Measurements from ENCODE around the gene NKRF.
"Not testable (repeated sequence)": the region's sequence is repeated elsewhere in the genome, so short reads cannot be mapped to it uniquely, and the experiment has no call there.

The NKRF gene

DNA sequence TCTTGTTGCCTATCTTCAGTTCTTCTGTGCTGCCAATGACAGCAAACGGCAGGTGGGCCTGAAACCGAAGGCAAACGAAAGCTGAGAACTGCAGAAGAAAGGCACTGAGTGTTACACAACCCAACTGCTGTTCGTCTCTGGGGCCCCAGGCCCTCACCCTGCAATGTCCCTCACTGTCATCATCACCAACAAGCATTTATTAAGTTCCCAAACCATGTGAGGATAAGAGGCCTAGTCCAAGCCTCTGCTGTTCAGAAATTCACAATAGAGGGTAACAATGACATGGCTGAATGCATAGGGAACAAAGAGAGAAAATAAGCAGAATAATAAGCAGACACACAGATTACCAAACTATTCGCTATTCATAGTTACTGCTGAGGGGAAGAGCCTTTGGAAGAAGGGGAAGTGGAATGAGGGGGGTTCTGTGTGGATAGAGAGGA lies 34.5 kb upstream of the NKRF start (continued):
- TF ChIP-seq BCL11A (tag by site-specific recombination; IDR thresholded peaks at IDR 0.05; ENCODE audit: low read depth) (no peak), ZNF529 (tag by site-specific recombination; IDR thresholded peaks at IDR 0.05; ENCODE audit: insufficient replicate concordance) (no peak), ZNF571 (tag by site-specific recombination; IDR thresholded peaks at IDR 0.05) (no peak)
- TF ChIP-seq, protein P1, sequence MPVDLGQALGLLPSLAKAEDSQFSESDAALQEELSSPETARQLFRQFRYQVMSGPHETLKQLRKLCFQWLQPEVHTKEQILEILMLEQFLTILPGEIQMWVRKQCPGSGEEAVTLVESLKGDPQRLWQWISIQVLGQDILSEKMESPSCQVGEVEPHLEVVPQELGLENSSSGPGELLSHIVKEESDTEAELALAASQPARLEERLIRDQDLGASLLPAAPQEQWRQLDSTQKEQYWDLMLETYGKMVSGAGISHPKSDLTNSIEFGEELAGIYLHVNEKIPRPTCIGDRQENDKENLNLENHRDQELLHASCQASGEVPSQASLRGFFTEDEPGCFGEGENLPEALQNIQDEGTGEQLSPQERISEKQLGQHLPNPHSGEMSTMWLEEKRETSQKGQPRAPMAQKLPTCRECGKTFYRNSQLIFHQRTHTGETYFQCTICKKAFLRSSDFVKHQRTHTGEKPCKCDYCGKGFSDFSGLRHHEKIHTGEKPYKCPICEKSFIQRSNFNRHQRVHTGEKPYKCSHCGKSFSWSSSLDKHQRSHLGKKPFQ (tag by site-specific recombination; IDR thresholded peaks at IDR 0.05) = no peak
- TF ChIP-seq, protein P2, sequence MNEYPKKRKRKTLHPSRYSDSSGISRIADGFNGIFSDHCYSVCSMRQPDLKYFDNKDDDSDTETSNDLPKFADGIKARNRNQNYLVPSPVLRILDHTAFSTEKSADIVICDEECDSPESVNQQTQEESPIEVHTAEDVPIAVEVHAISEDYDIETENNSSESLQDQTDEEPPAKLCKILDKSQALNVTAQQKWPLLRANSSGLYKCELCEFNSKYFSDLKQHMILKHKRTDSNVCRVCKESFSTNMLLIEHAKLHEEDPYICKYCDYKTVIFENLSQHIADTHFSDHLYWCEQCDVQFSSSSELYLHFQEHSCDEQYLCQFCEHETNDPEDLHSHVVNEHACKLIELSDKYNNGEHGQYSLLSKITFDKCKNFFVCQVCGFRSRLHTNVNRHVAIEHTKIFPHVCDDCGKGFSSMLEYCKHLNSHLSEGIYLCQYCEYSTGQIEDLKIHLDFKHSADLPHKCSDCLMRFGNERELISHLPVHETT (tag by site-specific recombination; IDR thresholded peaks at IDR 0.05) = no peak

DNA sequence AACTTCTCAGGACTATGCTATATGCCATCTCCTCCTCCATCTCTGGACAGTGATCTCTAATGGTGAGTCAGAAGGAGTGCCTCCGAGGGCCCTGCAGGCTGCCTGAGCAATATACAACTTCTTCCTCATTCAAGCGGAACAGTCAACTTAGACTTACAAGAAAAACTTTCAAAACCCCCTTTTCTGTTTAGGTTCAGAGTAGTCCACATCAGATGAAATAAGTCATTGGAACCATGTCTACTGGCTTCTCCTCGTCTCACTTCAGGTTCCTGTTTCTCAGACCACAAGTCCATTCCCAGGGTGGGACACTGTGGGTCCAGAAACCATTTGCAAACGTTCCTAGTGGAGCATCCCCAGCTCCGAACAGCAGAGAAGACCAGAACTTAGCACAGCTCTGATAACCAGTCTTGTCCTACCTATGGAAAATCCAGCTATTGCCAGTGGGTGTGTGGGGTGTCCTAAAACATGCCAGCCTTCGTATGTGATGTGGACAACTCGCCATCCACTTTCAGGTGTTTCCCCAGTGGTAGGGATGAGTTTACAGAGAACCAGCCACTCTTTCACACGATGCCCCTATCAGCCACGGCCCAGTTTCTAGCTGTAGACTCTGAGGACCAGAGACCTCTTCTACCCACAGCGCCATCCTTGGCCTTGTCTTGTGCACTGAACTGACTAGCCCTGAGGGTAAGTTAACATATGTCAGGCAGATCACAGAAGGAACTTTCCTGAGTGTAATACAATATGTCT lies 32.7 kb upstream of the NKRF start:
- Histone ChIP-seq H3K36me3 (ENCODE audit: control insufficient read depth in 2 of 2, insufficient read depth in 1 of 2, low read length in 2 of 2) (peaks cover 0 to 55% of the 10 kb centered on the region in 2 experiments; a peak in 1 of 3 replicates), H3K4me3 (ENCODE audit: low read depth, low read length) (no peak overlapping the region), H3K4me1 (ENCODE audit: control insufficient read depth, insufficient read depth, low read length) (no peaks in the 10 kb centered on the region), H3K27ac (ENCODE audit: extremely low read depth, low read depth, low read length) (no peak overlapping the region), H3K9me3 (ENCODE audit: control insufficient read depth, insufficient read depth, low read depth, low read length) (no peaks in the 10 kb centered on the region)
- ChIA-PET CTCF (interaction anchor here (0.7 kb wide), 1 partner anchor 568 kb away, joined by 5 read pairs; no protein-coding TSS in a partner anchor), POLR2A (no interaction called here)
- TF ChIP-seq HOXA7 (CRISPR knock-in tag; IDR thresholded peaks at IDR 0.05; ENCODE audit: borderline replicate concordance) (no peak), GFI1B (tag by site-specific recombination; IDR thresholded peaks at IDR 0.05) (no peak)

GRCh38 chrX:119637421-119637820 lies 31.2 kb upstream of the NKRF start:
- H3K9me3 ChIP-seq (ENCODE audit: control insufficient read depth, insufficient read depth, low read depth, low read length); POLR2A ChIA-PET; CTCF ChIA-PET; H3K27ac ChIP-seq (ENCODE audit: extremely low read depth, low read depth, low read length); H3K4me1 ChIP-seq (ENCODE audit: control insufficient read depth, insufficient read depth, low read length); H3K4me3 ChIP-seq (ENCODE audit: low read depth, low read length): not testable (repeated sequence)
- peaks cover 7 to 68% of the 10 kb centered on the region in 2 experiments; a peak in 2 of 3 replicates for H3K36me3 ChIP-seq (ENCODE audit: control insufficient read depth in 2 of 2, insufficient read depth in 1 of 2, low read length in 2 of 2)
- TF ChIP-seq ZNF366 (tag by site-specific recombination; conservative IDR thresholded peaks at IDR 0.05) = peak; percentile 99
- peak; percentile 90 for TF ChIP-seq ZBTB17 (tag by site-specific recombination; IDR thresholded peaks at IDR 0.05)

DNA sequence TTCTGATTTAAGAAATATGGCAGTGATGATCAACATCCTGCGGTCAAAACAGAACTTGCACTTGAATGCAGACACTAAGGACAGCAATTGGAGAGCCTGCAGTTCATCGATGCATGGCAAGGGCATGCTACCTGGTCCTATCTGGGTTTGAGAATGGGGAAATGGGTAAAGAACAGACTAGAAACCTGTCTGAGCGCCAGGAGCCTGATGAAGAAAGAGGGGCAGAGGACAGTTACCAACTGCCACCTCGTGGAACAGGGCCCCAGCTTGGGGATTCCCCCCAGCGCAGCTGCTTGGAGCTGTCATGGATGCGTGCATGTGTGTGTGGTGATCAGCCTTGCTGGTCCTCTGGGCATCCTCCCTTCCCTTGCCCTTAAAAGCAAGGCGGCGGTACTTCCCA lies 30.2 kb upstream of the NKRF start:
- TF ChIP-seq ZNF768 (tag by site-specific recombination; IDR thresholded peaks at IDR 0.05) (no peak), ZNF302 (tag by site-specific recombination; IDR thresholded peaks at IDR 0.05; ENCODE audit: low read depth) (no peak), REST (tag by site-specific recombination; IDR thresholded peaks at IDR 0.05) (no peak), ZNF133 (tag by site-specific recombination; IDR thresholded peaks at IDR 0.05) (no peak), ZNF529 (tag by site-specific recombination; IDR thresholded peaks at IDR 0.05; ENCODE audit: insufficient replicate concordance) (no peak)
- TF ChIP-seq, protein P3, sequence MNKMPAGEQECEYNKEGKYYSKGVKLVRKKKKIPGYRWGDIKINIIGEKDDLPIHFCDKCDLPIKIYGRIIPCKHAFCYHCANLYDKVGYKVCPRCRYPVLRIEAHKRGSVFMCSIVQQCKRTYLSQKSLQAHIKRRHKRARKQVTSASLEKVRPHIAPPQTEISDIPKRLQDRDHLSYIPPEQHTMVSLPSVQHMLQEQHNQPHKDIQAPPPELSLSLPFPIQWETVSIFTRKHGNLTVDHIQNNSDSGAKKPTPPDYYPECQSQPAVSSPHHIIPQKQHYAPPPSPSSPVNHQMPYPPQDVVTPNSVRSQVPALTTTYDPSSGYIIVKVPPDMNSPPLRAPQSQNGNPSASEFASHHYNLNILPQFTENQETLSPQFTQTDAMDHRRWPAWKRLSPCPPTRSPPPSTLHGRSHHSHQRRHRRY (tag by site-specific recombination; IDR thresholded peaks at IDR 0.05) = no peak
- Histone ChIP-seq H3K36me3 (ENCODE audit: control insufficient read depth in 2 of 2, insufficient read depth in 1 of 2, low read length in 2 of 2) (peaks cover 7 to 68% of the 10 kb centered on the region in 2 experiments; a peak in 2 of 3 replicates), H3K9me3 (ENCODE audit: control insufficient read depth, insufficient read depth, low read depth, low read length) (no peaks in the 10 kb centered on the region), H3K4me1 (ENCODE audit: control insufficient read depth, insufficient read depth, low read length) (no peaks in the 10 kb centered on the region), H3K4me3 (ENCODE audit: low read depth, low read length) (no peak overlapping the region), H3K27ac (ENCODE audit: extremely low read depth, low read depth, low read length) (no peak overlapping the region)
- ChIA-PET POLR2A (no interaction called here), CTCF (interaction anchor here (0.5 kb wide), 2 partner anchors 91 to 256 kb away, joined by 3 to 6 read pairs; no protein-coding TSS in a partner anchor)

All from HEK293 (cell line).